HepG2 (cell line): ENCODE measurements around the gene OGFOD3.

Source experiments
- CBFB ChIP-seq: sonication (generic); formaldehyde crosslinking; IDR thresholded peaks from 2 replicates; pipeline ENCODE4 v1.4.0; 2020; ENCODE audit warnings: missing genetic modification reagents
- KLF9 ChIP-seq: IDR thresholded peaks from 2 replicates; pipeline ENCODE4 v1.6.1; 2016; ENCODE audit warnings: low read depth
- ZNF136 ChIP-seq: sonication (generic); formaldehyde crosslinking; IDR thresholded peaks from 2 replicates; pipeline ENCODE4 v1.8.1; 2022; ENCODE audit warnings: low read depth, mild to moderate bottlenecking, moderate library complexity, missing genetic modification reagents

- no peak for TF ChIP-seq ZNF136 (CRISPR knock-in tag)
- TF ChIP-seq CBFB = no peak
- TF ChIP-seq KLF9 (CRISPR knock-in tag) = no peak
Observed at GRCh38 chr17:82405051-82405450, 13.3 kb downstream of the OGFOD3 start.
